ENCODE data around the gene SRA1.

Gene SRA1

DNA sequence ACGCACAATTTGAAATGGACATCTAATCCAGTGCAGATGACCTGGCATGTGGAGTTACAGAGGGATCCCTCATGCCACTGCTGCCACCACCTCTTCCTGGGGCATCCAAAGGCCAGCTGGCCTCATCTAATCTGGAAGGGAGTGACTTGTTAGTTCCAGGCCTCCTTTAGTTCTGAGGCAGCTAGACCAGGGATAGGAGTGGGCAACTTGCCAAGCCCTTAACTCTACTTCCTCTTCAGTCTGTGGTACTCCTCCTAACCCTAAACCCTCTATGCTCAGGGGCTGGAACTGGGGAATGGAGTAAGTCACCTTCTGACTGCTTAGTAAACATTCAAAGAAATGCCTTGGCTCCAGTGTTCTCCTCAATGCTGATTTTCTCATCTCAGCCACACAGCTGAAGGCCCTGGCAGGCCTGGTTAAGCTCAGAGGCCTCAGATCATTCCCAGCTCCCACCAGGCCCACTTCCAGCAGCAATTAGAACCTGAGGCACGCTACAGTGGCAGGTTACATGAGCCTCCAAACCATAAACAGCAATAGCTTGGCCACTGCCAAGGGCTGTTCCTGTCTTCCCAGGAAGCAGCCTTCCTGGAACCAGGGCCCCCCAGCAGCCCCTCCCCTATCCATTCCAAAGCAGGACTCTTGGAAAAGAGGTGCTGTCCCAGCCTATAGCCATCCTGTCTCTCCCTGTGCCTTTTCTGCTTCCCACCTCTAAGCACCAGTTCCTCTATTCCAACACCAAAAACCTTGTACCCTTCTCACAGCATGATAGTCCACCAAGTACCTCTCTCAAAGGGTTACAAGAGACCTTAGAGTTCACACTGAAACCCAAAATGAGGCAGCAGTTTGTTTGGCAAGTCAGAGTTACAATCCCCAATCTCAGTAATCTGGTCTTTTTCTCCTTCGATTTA lies 7.8 kb downstream of the SRA1 start:
- DNase-seq, result no peak

DNA sequence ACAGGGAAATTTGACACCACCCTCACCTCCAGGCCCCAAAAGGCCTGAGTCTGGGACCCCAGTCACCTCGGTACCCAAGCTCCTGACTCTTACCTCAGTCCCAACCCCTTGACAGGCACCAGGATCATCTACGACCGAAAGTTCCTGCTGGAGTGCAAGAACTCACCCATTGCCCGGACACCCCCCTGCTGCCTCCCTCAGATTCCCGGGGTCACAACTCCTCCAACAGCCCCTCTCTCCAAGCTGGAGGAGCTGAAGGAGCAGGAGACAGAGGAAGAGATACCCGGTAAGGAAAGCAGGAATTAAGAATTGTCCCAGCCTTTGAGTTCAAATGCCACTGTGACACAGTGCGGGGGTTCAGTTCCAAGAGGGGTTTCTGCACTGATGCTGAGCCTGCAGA lies 8.5 kb downstream of the SRA1 start:
- no peak for DNase-seq

DNA sequence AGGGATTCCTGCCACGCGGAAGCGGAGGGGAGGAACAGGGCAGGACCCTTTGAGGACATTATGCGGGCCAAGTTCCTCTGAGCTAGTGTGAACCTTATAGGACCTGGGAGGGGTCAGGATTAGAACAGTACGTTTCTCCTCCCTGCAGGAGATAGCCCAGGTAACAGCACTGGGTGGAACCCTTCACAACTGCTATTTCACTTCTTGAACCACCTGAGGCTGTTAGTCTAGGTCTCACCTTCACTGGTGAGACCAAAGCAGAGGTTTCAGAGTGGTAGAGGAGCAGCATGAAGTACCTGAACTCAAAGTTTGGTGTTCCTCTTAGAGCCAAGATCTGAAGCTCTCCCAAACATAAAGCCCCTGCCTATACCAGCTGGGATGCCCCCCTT lies 9.0 kb downstream of the SRA1 start:
- no peak for DNase-seq

DNA sequence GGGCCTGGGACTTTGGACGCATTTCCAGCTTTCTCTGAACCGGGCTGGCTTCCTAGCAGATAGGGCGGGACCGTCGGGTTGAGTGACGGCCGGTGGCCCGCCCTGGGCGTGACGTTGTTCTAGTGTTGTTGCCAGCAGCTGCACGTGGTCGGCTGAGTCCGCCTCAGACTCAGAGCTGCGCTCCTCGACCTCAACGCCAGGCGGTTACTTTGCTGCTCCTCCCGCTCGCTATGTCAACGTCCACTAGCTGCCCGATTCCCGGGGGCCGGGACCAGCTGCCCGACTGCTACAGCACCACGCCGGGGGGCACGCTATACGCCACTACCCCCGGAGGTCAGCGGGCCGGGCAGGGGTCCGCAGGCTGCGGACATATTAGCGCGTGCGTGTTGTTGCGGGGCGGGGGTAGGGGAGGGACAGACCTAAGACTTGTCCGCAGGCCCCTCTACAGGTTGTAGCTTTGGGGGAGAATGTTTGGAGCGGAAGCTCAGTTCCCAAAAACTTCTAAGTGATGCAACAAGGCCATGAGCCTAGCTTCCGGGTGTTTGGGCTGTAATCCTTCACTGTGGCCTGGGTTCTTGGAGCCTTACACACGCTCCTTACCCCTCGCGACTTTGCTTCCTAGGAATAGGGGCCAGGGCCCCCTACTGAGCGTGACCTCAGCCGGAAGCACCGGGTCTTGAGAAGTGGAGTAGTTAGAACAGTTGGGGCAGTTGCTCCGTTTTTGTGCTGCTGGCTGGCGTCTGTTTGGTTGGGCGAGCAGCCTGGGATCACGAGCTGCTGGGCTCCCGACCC lies 9.6 kb downstream of the SRA1 start, which contains the start of gene EIF4EBP3:
EIF4EBP3 (plus strand) TSS at position 155 of the 792 bp plus-strand sequence; CDS start at position 231, 76 bp downstream.
- DNase-seq, result no peak

DNA sequence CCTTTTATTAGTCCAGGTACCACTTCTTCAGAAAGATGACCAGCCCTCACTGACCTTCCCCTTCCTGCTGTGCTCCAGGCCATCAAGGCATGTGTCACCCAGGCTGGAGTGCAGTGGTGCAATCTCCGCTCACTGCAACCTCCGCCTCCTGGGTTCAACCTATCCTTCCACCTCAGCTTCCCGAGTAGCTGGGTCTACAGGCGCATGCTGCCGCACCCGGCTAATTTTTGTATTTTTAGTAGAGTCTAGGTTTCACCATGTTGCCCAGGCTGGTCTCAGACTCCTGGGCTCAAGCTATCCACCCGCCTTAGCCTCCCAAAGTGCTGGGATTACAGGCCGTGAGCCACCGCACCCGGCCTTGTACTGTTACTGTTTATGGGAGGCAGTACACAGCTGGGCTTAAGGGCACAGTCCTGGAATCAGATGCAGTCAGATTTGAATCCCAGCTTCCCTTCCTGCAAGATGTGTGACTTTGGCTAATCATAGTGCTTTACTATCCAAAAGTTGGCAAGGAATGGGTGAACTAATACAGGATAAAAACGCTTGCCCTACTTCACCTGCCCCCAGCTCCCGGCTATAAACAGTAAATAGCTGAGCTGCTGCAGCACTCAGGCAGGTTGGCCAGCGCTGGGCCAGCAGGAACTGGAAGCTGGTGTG lies 10.3 kb downstream of the SRA1 start:
- DNase-seq, result no peak

DNA sequence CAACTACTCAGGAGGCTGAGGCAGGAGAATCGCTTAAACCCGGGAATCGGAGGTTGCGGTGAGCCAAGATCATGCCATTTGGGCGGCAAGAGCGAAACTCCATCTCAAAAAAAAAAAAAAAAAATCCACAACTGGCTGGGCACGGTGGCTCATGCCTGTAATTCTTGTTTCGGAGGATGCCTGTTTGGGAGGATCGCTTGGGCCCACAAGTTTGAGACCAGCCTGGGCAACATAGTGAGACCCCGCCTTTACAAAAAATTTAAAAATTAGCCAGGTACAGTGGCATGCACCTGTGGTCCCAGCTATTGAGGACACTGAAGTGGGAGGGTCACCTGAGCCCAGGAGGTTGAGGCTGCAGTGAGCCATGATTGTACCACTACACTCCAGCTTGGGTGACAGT lies 11.7 kb downstream of the SRA1 start:
- no peak for DNase-seq

DNA sequence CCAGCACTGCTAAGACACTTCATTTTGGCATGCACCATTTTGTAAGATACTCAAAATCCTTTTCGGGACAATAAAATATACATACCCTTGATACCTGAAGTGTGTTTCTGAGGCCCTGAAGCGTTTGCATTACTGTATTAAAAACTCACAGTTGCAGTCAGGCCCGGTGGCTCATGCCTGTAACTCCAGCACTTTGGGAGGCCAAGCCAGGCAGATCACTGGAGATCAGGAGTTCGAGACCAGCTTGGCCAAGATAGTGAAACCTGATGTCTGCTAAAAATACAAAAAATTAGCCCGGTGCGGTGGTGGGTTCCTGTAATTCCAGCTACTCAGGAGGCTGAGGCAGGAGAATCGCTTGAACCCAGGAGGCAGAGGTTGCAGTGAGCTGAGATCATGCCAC lies 12.3 kb downstream of the SRA1 start:
- DNase-seq, result no peak

DNA sequence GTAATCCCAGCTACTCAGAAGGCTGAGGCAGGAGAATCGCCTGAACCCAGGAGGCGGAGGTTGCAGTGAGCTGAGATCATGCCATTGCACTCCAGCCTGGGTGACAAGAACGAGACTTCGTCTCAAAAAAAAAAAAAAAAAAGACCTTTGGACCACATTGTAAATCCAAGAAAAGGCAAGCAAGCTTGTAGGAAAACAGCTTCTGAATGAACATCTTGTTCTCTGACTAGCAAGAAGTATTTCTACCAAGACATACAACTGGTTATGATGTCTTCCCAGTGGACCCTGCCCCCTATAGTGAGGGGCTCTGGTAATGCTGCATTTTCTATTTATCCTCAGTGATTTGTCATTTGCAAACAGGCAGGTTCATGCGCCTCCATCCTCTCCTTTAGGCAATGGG lies 14.3 kb downstream of the SRA1 start:
- DNase-seq, result no peak

DNA sequence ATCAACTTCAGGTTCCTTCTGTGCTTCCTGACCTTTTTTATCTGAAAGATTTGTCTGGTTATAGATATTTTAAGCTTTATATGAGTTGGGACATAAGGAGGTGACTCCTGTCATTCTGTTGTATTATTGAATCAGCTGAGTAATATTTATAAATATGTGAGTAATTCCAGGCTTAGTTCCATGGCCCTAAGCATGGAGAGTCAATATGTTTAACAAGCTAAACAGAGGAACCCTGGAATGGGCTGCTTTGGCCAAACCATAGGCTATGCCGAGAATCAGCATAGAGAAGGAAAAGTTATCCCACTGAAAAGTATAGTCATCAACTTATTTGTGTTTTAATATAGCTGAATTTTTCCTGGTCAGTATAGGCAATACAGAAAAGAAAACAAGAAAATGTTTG lies 17.0 kb downstream of the SRA1 start:
- no peak for DNase-seq

DNA sequence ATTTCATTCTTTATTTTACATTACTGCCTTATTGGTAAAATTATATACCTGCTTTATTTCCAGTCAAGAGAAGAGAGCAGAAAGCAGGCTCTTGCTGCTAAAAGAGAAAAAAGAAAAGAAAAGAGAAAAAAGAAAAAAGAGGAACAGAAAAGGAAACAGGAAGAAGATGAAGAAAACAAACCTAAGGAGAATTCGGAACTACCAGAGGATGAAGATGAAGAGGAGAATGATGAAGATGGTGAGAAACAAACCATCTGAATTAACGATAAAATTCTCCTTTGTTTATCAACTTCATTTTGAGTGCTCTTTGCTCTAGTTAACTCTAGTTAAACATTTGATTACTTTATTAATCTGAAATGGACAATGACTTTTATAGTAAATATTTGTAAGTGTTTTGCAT lies 33.3 kb downstream of the SRA1 start:
- DNase-seq, result no peak

DNA sequence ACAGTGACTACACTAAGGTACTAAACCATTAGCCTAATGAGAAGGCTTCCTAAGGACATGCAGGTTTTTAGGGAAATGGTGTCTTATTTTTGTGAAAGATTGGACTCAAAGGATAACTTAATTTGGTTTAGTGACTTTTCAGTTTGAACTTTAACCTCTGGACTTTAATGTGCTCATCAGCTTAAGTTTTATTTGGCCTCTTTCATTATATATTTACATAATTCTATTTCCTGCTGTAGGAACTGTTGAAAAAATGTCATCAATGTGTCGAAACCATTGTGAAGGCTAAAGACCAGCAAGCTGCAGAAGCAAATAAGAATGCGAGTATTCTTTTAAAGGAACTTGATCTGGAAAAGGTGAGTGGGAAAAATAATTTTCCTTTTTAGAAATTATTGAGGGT lies 44.1 kb downstream of the SRA1 start:
- no peak for DNase-seq

DNA sequence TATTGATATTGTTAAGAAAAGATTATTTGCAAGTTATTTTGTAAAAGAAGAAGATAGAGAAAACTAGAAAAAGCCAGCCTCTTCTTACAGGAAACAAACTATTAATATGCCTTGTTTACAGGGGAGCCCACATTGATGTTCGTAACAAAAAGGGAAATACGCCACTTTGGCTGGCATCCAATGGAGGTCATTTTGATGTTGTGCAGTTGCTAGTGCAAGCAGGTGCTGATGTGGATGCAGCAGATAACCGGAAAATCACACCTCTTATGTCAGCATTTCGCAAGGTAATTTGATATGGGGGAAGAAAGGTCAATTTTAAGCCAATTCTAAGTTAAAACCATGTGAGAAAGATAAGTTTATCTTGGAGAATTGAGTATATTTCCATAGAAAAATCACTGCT lies 47.4 kb downstream of the SRA1 start:
- DNase-seq, result no peak

DNA sequence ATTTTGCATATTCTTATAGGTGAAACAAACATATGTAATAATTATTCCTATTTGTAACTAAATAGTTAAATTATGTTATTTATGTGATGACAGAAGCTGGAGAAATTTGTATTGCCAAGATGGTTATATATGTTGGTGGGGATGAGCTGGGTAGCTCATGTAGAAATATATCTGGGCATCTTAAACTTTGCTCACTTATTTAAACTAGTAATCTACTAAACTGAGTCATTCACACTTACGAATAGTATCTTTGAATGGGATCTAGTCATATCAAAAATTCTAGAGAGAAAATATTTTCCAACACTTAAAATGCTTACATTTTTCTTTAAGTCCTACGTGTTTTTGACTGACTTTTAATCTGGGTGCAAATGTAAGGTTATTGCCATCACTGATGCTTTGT lies 54.4 kb downstream of the SRA1 start:
- no peak for DNase-seq
